ENCODE results near the gene NUDT3.

GRCh38 chr6:34248198-34248726, 144.2 kb downstream of the NUDT3 start:
- no peak for TF ChIP-seq YY1 (IDR thresholded peaks at IDR 0.05; ENCODE audit: insufficient read depth, insufficient read length)
- TF ChIP-seq SUZ12 (IDR thresholded peaks at IDR 0.05; ENCODE audit: extremely low read depth, insufficient read depth, insufficient read length): no peak
- no peak for TF ChIP-seq ZNF274 (IDR thresholded peaks at IDR 0.05; ENCODE audit: low read depth, low read length)
